ENCODE results near the gene GALNTL6. TPM values are rescaled to one million over a fixed set of nuclear protein-coding genes. Genes with fewer than 3 reads are reported as not detected.
A peak's percentile ranks its signal among the peaks of the same experiment; 100 is the strongest.

Gene GALNTL6
- total RNA-seq, 1 experiment from 2014 or later = not detected

- ChIA-PET CTCF (no interaction called here), POLR2A (ENCODE audit: unreplicated experiment) (interaction anchor here (0.7 kb wide), 1 partner anchor 336 kb away, joined by 6 read pairs; no protein-coding TSS in a partner anchor)
- no TSS peak for BruUV-seq (replicated peaks)
- Histone ChIP-seq H3F3A (ENCODE audit: insufficient read depth, low read depth) (peaks cover 5% of the 10 kb centered on the region; the same call in 1 of the 2 replicates), H3K4me3 (0 out of 2 replicates have a peak overlapping the region, but pooled peaks have one; percentile 14), H2AFZ (no peak overlapping the region), H4K20me1 (ENCODE audit: insufficient read depth) (no peaks in the 10 kb centered on the region), H3K36me3 (ENCODE audit: low read depth) (no peaks in the 10 kb centered on the region), H3K4me2 (peak overlapping the region; percentile 42), H3K27me3 (ENCODE audit: insufficient read depth, low read depth) (no peaks in the 10 kb centered on the region), H3K4me1 (replicated peaks; ENCODE audit: insufficient read depth) (peaks cover 23% of the 10 kb centered on the region), H3K9me3 (ENCODE audit: insufficient read depth, low read depth) (no peaks in the 10 kb centered on the region), H3K27ac (peak overlapping the region; percentile 71), H3K9me2 (ENCODE audit: insufficient read depth) (no peaks in the 10 kb centered on the region), H3K79me2 (ENCODE audit: low read depth) (no peaks in the 10 kb centered on the region)
- peak; percentile 38 to 61 for DNase-seq
- TF ChIP-seq CTCF (conservative IDR thresholded peaks at IDR 0.05) (no peak), EZH2 (IDR thresholded peaks at IDR 0.05; ENCODE audit: low read depth) (no peak)
- intact Hi-C loops (cut with micrococcal nuclease; ENCODE audit: unreplicated experiment) = no loop called here
Observed at GRCh38 chr4:172998527-172999469, 1185.6 kb downstream of the GALNTL6 start.

- no TSS peak for BruUV-seq (replicated peaks)
- H3K4me2 ChIP-seq = no peak overlapping the region
- H3K4me1 ChIP-seq (replicated peaks; ENCODE audit: insufficient read depth) = peaks cover 20% of the 10 kb centered on the region
- H3F3A ChIP-seq (ENCODE audit: insufficient read depth, low read depth) = peaks cover 5% of the 10 kb centered on the region; the same call in 1 of the 2 replicates
- POLR2A ChIA-PET (ENCODE audit: unreplicated experiment) = no interaction called here
- CTCF ChIA-PET = no interaction called here
- H3K36me3 ChIP-seq (ENCODE audit: low read depth) = no peaks in the 10 kb centered on the region
- no peaks in the 10 kb centered on the region for H3K9me2 ChIP-seq (ENCODE audit: insufficient read depth)
- intact Hi-C loops (cut with micrococcal nuclease; ENCODE audit: unreplicated experiment) = no loop called here
- no peaks in the 10 kb centered on the region for H4K20me1 ChIP-seq (ENCODE audit: insufficient read depth)
- H3K27me3 ChIP-seq (ENCODE audit: insufficient read depth, low read depth) = no peaks in the 10 kb centered on the region
- no peak overlapping the region for H2AFZ ChIP-seq
- H3K27ac ChIP-seq = no peak overlapping the region
- peak in 1 of 2 experiments; percentile 69 for DNase-seq
- no peak for TF ChIP-seq CTCF (conservative IDR thresholded peaks at IDR 0.05)
- TF ChIP-seq EZH2 (IDR thresholded peaks at IDR 0.05; ENCODE audit: low read depth) = no peak
- no peaks in the 10 kb centered on the region for H3K9me3 ChIP-seq (ENCODE audit: insufficient read depth, low read depth)
- H3K79me2 ChIP-seq (ENCODE audit: low read depth) = no peaks in the 10 kb centered on the region
- no peak overlapping the region for H3K4me3 ChIP-seq
Observed at GRCh38 chr4:173001571-173001970, 1188.4 kb downstream of the GALNTL6 start.

- H3K9me2 ChIP-seq (ENCODE audit: insufficient read depth) = no peaks in the 10 kb centered on the region
- H3K79me2 ChIP-seq (ENCODE audit: low read depth) = no peaks in the 10 kb centered on the region
- TF ChIP-seq CTCF (conservative IDR thresholded peaks at IDR 0.05) (no peak), EZH2 (IDR thresholded peaks at IDR 0.05; ENCODE audit: low read depth) (no peak)
- H3F3A ChIP-seq (ENCODE audit: insufficient read depth, low read depth) = peaks cover 3% of the 10 kb centered on the region; the same call in 1 of the 2 replicates
- intact Hi-C loops (cut with micrococcal nuclease; ENCODE audit: unreplicated experiment) = no loop called here
- no peak overlapping the region for H3K27ac ChIP-seq
- H3K36me3 ChIP-seq (ENCODE audit: low read depth) = no peaks in the 10 kb centered on the region
- DNase-seq = no peak
- no peak overlapping the region for H2AFZ ChIP-seq
- ChIA-PET POLR2A (ENCODE audit: unreplicated experiment) (interaction anchor here (0.6 kb wide), 1 partner anchor 408 kb away, joined by 7 read pairs; no protein-coding TSS in a partner anchor), CTCF (no interaction called here)
- no peak overlapping the region for H3K4me3 ChIP-seq
- H3K27me3 ChIP-seq (ENCODE audit: insufficient read depth, low read depth) = no peaks in the 10 kb centered on the region
- no TSS peak for BruUV-seq (replicated peaks)
- no peaks in the 10 kb centered on the region for H3K9me3 ChIP-seq (ENCODE audit: insufficient read depth, low read depth)
- peaks cover 13% of the 10 kb centered on the region for H3K4me1 ChIP-seq (replicated peaks; ENCODE audit: insufficient read depth)
- no peaks in the 10 kb centered on the region for H4K20me1 ChIP-seq (ENCODE audit: insufficient read depth)
- no peak overlapping the region for H3K4me2 ChIP-seq
Observed at GRCh38 chr4:173002830-173003561, 1189.8 kb downstream of the GALNTL6 start.
